GM18505 (cell line): ENCODE measurements around the gene INTS6.

ENCODE experiments used
- ATAC-seq: cut with Tn5 transposase; IDR thresholded peaks from one replicate; pipeline ENCODE4 v1.9.1; 2021; ENCODE audit not compliant: unreplicated experiment
- POLR2A ChIP-seq: IDR thresholded peaks from 4 replicates; pipeline ENCODE4 v1.6.1; 2011; ENCODE audit warnings: borderline replicate concordance; ENCODE audit not compliant: insufficient read depth, insufficient read length; ENCODE audit errors: extremely low read depth

The INTS6 gene

GRCh38 chr13:51323824-51324511 lies 128.9 kb downstream of the INTS6 start:
- TF ChIP-seq POLR2A: no peak
- ATAC-seq: no peak

- no peak for ATAC-seq
- TF ChIP-seq POLR2A: no peak
These were observed 130.0 kb downstream of the INTS6 start for GRCh38 chr13:51322826-51323225.

- TF ChIP-seq POLR2A: no peak
- ATAC-seq: no peak
These were observed 131.0 kb downstream of the INTS6 start for GRCh38 chr13:51321836-51322235.

- no peak for ATAC-seq
- TF ChIP-seq POLR2A: no peak
These were observed 134.0 kb downstream of the INTS6 start for GRCh38 chr13:51318876-51319275.

- no peak for ATAC-seq
- TF ChIP-seq POLR2A: no peak
These were observed 134.8 kb downstream of the INTS6 start for GRCh38 chr13:51318015-51318414.

- TF ChIP-seq POLR2A: no peak
- ATAC-seq: no peak
These were observed 135.6 kb downstream of the INTS6 start for GRCh38 chr13:51317262-51317661.

GRCh38 chr13:51313619-51314018 lies 139.2 kb downstream of the INTS6 start:
- ATAC-seq: no peak
- TF ChIP-seq POLR2A: no peak

- no peak for ATAC-seq
- no peak for TF ChIP-seq POLR2A
These were observed 140.8 kb downstream of the INTS6 start for GRCh38 chr13:51311957-51312520.
